NB4 (cell line): ENCODE measurements around the gene LETMD1.
"Not testable (repeated sequence)": the region's sequence is repeated elsewhere in the genome, so short reads cannot be mapped to it uniquely, and the experiment has no call there.

Experiments
- DNase-seq: peaks from one replicate; pipeline ENCODE4 v3.0.0; 2010; ENCODE audit warnings: low read depth
- H3K4me3 ChIP-seq: one replicate; pipeline ENCODE4 v1.5.1; 2011; ENCODE audit warnings: mild to moderate bottlenecking, low read depth, low read length, moderate library complexity
- MYC ChIP-seq: IDR thresholded peaks from 2 replicates; pipeline ENCODE4 v1.6.1; 2011; ENCODE audit warnings: low read depth, low read length
- POLR2A ChIP-seq: IDR thresholded peaks from 2 replicates; pipeline ENCODE4 v1.6.1; 2011; ENCODE audit warnings: mild to moderate bottlenecking; ENCODE audit not compliant: insufficient read length; ENCODE audit errors: extremely low read depth
- TF ChIP-seq, protein P1 (sequence below): IDR thresholded peaks from 2 replicates; pipeline ENCODE4 v1.6.1; 2011; ENCODE audit warnings: low read depth, low read length
- TF ChIP-seq, protein P2 (sequence below): IDR thresholded peaks from one replicate; pipeline ENCODE4 v1.5.1; 2012; ENCODE audit warnings: low read depth, low read length

LETMD1 gene

DNA sequence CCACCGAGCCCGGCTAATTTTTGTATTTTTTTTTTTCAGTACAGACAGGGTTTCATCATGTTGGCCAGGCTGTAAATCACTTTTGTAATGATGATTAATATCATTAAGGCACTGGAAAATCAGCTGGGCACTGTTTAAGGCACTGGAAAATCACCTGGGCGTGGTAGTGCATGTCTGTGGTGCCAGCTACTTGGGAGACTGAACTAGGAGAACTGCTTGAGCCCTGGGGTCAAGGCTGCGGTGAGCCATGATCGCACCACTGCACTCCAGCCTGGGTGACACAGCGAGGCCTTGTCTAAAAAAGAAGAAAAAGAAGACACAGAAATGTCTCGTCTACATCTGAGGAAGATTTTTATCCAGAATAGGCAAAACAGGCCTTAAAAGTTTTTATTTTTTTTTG is 34.7 kb upstream of the LETMD1 start:
- TF ChIP-seq MYC (no peak), POLR2A (no peak)
- TF ChIP-seq, protein P1, sequence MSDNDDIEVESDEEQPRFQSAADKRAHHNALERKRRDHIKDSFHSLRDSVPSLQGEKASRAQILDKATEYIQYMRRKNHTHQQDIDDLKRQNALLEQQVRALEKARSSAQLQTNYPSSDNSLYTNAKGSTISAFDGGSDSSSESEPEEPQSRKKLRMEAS = no peak
- TF ChIP-seq, protein P2, sequence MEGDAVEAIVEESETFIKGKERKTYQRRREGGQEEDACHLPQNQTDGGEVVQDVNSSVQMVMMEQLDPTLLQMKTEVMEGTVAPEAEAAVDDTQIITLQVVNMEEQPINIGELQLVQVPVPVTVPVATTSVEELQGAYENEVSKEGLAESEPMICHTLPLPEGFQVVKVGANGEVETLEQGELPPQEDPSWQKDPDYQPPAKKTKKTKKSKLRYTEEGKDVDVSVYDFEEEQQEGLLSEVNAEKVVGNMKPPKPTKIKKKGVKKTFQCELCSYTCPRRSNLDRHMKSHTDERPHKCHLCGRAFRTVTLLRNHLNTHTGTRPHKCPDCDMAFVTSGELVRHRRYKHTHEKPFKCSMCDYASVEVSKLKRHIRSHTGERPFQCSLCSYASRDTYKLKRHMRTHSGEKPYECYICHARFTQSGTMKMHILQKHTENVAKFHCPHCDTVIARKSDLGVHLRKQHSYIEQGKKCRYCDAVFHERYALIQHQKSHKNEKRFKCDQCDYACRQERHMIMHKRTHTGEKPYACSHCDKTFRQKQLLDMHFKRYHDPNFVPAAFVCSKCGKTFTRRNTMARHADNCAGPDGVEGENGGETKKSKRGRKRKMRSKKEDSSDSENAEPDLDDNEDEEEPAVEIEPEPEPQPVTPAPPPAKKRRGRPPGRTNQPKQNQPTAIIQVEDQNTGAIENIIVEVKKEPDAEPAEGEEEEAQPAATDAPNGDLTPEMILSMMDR = no peak
- no peak overlapping the region for H3K4me3 ChIP-seq
- DNase-seq = no peak

DNA sequence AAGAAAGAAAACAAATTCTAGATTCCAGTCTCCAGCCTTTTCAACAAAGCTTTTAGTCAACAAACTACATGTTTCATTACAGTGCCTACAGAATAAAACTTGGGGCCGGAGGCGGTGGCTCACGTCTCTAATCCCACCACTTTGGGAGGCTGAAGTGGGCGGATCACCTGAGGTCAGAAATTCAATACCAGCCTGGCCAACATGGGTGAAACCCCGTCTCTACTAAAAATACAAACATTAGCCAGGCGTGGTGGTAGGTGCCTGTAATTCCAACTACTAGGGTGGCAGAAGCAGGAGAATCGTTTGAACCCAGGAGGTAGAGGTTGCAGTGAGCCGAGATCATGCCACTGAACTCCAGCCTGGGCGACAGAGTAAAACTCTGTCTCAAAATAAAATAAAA is 33.7 kb upstream of the LETMD1 start:
- not testable (repeated sequence) for DNase-seq, H3K4me3 ChIP-seq

DNA sequence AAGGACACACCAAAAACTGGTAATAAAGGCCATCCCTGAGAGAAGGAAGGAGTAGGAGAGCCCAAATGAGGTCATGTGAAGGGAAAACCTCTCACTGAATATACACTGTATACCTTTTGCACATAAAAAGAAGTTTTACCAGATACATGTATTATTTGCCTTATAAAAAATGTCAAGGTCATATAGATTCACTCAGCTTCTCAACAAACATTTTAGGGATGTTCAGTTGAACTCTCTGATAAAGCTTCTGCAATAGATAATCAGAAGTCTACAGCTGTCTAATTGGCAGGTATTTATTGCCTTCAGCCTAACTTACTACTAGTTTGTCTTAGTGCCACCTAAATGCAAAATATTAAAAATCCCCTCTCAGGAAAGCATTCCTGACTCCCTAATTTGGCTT is 30.7 kb upstream of the LETMD1 start:
- no peak for DNase-seq
- TF ChIP-seq, protein P1 = no peak
- TF ChIP-seq MYC = no peak
- TF ChIP-seq POLR2A = no peak
- TF ChIP-seq, protein P2 = no peak
- H3K4me3 ChIP-seq = no peak overlapping the region

DNA sequence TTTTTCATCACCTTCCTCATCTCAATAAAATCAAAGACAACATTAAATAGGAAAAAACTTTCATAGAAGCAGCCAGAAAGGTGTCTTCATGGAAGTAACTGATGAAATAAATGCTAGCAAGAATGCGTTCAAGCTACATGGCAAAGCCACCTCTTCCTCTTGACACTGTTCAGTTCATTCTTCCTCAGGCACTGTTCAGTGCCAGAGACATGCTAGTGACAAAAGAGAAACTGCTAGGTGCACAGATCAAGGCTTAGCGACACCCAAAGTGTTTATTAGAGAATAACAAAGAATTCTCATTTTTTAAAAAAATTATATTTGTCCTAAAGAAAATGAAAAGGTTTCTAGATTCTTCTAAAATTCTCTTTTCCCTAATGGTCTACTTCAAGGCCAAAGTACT is 29.2 kb upstream of the LETMD1 start:
- H3K4me3 ChIP-seq = no peak overlapping the region
- DNase-seq = no peak
- TF ChIP-seq, protein P1 = no peak
- TF ChIP-seq, protein P2 = no peak
- TF ChIP-seq MYC = no peak
- no peak for TF ChIP-seq POLR2A

DNA sequence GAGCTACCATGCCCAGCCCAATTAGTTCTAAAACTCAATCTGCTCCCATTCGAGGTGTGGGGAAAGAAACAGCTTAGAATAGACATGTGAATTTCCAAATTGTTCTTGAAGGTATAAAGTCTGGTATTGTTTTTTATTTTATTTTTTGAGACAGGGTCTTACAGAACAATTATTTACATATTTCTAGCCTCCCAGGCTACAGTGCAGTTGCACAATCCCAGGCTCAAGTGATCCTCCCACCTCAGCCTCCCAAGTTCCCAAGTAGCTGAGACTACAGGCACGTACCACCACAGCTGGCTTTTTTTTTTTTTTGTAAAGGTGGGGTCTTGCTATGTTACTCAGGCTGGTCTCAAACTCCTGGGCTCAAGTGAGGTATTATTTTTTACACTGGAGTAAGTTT is 28.2 kb upstream of the LETMD1 start:
- TF ChIP-seq POLR2A (no peak), MYC (no peak)
- TF ChIP-seq, protein P1 = no peak
- TF ChIP-seq, protein P2 = no peak
- no peak overlapping the region for H3K4me3 ChIP-seq
- no peak for DNase-seq

DNA sequence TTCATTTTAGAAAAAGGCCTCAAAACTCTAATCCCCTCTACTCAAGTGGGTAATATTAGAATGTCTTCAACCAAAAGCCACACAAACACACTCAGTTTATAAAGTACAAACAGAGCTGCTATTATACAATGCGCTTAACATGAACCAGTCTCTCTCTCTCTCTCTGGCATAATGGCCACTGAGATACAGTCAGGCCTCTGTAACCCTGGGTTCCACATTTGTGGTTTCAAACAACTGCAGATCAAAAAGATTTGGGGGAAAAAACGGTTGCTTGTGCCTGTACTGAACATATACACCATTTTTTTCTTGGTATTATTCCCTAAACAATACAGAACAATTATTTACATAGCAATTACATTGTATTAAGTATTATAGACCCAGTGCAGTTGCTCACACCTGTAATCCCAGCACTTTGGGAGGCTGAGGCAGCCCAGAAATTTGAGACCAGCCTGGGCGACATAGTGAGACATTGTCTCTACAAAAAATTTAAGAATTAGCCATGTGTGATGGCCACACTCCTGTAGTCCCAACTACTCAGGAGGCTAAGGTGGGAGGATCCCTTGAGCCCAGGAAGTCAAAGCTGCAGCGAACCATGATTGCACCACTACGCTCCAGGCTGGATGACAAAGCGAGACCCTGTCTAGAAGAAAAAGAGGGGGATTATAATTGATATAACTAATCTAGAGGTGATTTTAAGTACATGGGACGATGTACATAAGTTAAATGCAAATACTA is 27.5 kb upstream of the LETMD1 start:
- DNase-seq = peak; percentile 60
- H3K4me3 ChIP-seq = no peak overlapping the region
- no peak for TF ChIP-seq POLR2A
- TF ChIP-seq, protein P1 = no peak
- TF ChIP-seq, protein P2 = no peak
- no peak for TF ChIP-seq MYC
